ENCODE results near the gene PLA2G4A. TPM values are rescaled to one million over a fixed set of nuclear protein-coding genes. Genes with fewer than 3 reads are reported as not detected.

Gene PLA2G4A
- total RNA-seq, 1 experiment from 2014 or later = not detected

- intact Hi-C loops (cut with micrococcal nuclease; ENCODE audit: unreplicated experiment) = no loop called here
- CTCF ChIA-PET = no interaction called here
These were observed 198.5 kb downstream of the PLA2G4A start for GRCh38 chr1:187027253-187027652.

GRCh38 chr1:187032316-187032981 is 203.7 kb downstream of the PLA2G4A start:
- POLR2A ChIA-PET = no interaction called here
- ATAC-seq (no peak), DNase-seq (ENCODE audit: low read depth, low spot score) (no peak)
- Histone ChIP-seq H3K27me3 (ENCODE audit: control insufficient read depth, insufficient read depth, low read length) (no peaks in the 10 kb centered on the region), H3K4me1 (ENCODE audit: control insufficient read depth, insufficient read depth, low read length) (no peaks in the 10 kb centered on the region), H3K9me3 (ENCODE audit: control insufficient read depth, insufficient read depth, low read depth, low read length) (no peaks in the 10 kb centered on the region), H3K4me3 (ENCODE audit: low read depth in 2 of 2, low read length in 2 of 2) (no peak overlapping the region), H3K36me3 (ENCODE audit: control insufficient read depth, insufficient read depth, low read length) (no peaks in the 10 kb centered on the region), H3K27ac (ENCODE audit: low read length) (no peak overlapping the region)
- CTCF ChIA-PET = no interaction called here
- no TSS peak for BruUV-seq (replicated peaks)
- in situ Hi-C loops (cut with HindIII; ENCODE audit: low pct_unique_long_range_greater_than_20kb, low sequenced_read_pairs) = no loop called here
- TF ChIP-seq POLR2AphosphoS5 (IDR thresholded peaks at IDR 0.05; ENCODE audit: low read depth, low read length) = no peak
- no peak for TF ChIP-seq TCF7L2 (IDR thresholded peaks at IDR 0.05; ENCODE audit: low read depth, low read length)
- no peak for TF ChIP-seq REST (IDR thresholded peaks at IDR 0.05; ENCODE audit: insufficient read depth in 1 of 2, low read depth in 2 of 2, low read length in 1 of 2)
- no peak for TF ChIP-seq SIN3A (IDR thresholded peaks at IDR 0.05; ENCODE audit: borderline replicate concordance, insufficient read depth, low read depth, low read length)
- TF ChIP-seq CTCF (IDR thresholded peaks at IDR 0.05) = no peak
- intact Hi-C loops (cut with micrococcal nuclease; ENCODE audit: unreplicated experiment) = no loop called here

More at GRCh38 chr1:187027253-187027652, 198.5 kb downstream of the PLA2G4A start:
- Histone ChIP-seq H3K4me3 (ENCODE audit: low read depth in 2 of 2, low read length in 2 of 2) (no peak overlapping the region), H3K9me3 (ENCODE audit: control insufficient read depth, insufficient read depth, low read depth, low read length) (no peaks in the 10 kb centered on the region), H3K27ac (ENCODE audit: low read length) (no peak overlapping the region), H3K36me3 (ENCODE audit: control insufficient read depth, insufficient read depth, low read length) (no peaks in the 10 kb centered on the region), H3K4me1 (ENCODE audit: control insufficient read depth, insufficient read depth, low read length) (no peaks in the 10 kb centered on the region), H3K27me3 (ENCODE audit: control insufficient read depth, insufficient read depth, low read length) (no peaks in the 10 kb centered on the region)
- DNase-seq (ENCODE audit: low read depth, low spot score) = no peak
- POLR2A ChIA-PET = no interaction called here
- in situ Hi-C loops (cut with HindIII; ENCODE audit: low pct_unique_long_range_greater_than_20kb, low sequenced_read_pairs) = no loop called here
- BruUV-seq (replicated peaks) = no TSS peak
- no peak for ATAC-seq
- TF ChIP-seq REST (IDR thresholded peaks at IDR 0.05; ENCODE audit: insufficient read depth in 1 of 2, low read depth in 2 of 2, low read length in 1 of 2) (no peak), TCF7L2 (IDR thresholded peaks at IDR 0.05; ENCODE audit: low read depth, low read length) (no peak), SIN3A (IDR thresholded peaks at IDR 0.05; ENCODE audit: borderline replicate concordance, insufficient read depth, low read depth, low read length) (no peak), CTCF (IDR thresholded peaks at IDR 0.05) (no peak), POLR2AphosphoS5 (IDR thresholded peaks at IDR 0.05; ENCODE audit: low read depth, low read length) (no peak)
